ENCODE data around the gene NBPF4. TPM values are rescaled to one million over a fixed set of nuclear protein-coding genes. Genes with fewer than 3 reads are reported as not detected.
"Not testable (repeated sequence)": the region's sequence is repeated elsewhere in the genome, so short reads cannot be mapped to it uniquely, and the experiment has no call there.

The NBPF4 gene
- total RNA-seq, 1 donor = under 0.01 TPM

DNA sequence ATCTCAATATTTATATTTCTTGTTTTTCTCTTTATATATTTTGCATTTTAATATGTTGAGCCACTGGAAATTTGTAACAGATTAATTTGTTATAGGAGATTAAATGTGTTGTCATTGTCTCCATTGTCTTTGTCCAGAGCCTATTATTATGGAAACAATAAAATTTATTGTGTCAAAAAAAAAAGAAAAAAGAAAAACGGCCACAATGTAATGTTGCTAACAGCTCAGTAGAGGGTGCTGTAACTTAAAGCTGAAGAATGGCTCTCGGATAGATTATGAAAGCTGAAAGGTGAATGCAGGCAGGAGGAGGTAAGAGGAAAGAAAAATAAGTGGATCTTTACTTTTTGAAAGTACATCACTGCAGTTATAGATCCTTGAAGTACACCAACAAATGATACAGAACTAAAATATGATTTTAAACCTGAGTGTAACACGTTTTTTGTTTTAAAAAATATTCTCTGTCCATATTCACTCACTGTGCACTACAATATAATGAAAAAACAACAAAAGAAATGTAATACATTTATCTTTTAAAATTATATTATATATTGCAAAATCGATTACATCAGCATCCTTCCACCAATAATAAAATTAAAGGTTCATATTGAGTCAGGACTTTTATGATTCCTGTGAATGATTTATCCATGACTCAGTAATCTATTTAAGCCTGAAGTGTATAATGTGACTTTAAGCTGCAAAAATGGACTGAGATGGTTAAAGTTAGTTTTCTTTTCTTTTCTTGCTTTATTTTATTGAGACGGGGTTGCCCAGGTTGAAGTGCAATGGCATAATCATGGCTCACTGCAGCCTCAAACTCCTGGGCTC is 29.0 kb downstream of the NBPF4 start:
- peak; percentile 58 for TF ChIP-seq CTCF (IDR thresholded peaks at IDR 0.05; ENCODE audit: insufficient read depth, low read depth, low read length)
- H3K4me3 ChIP-seq (ENCODE audit: low read depth, low read length) = not testable (repeated sequence)
- DNase-seq (ENCODE audit: low read depth) = peak; percentile 11

GRCh38 chr1:108211014-108211413 is 32.9 kb downstream of the NBPF4 start:
- no peak overlapping the region for H3K4me3 ChIP-seq (ENCODE audit: low read depth, low read length)
- DNase-seq (ENCODE audit: low read depth) = no peak
- TF ChIP-seq CTCF (IDR thresholded peaks at IDR 0.05; ENCODE audit: insufficient read depth, low read depth, low read length) = no peak

- no peak overlapping the region for H3K4me3 ChIP-seq (ENCODE audit: low read depth, low read length)
- no peak for TF ChIP-seq CTCF (IDR thresholded peaks at IDR 0.05; ENCODE audit: insufficient read depth, low read depth, low read length)
- DNase-seq (ENCODE audit: low read depth) = no peak
Measured at GRCh38 chr1:108209456-108210108, 34.3 kb downstream of the NBPF4 start.

GRCh38 chr1:108208724-108209446 is 35.0 kb downstream of the NBPF4 start:
- no peak for DNase-seq (ENCODE audit: low read depth)
- TF ChIP-seq CTCF (IDR thresholded peaks at IDR 0.05; ENCODE audit: insufficient read depth, low read depth, low read length) = no peak
- no peak overlapping the region for H3K4me3 ChIP-seq (ENCODE audit: low read depth, low read length)

DNA sequence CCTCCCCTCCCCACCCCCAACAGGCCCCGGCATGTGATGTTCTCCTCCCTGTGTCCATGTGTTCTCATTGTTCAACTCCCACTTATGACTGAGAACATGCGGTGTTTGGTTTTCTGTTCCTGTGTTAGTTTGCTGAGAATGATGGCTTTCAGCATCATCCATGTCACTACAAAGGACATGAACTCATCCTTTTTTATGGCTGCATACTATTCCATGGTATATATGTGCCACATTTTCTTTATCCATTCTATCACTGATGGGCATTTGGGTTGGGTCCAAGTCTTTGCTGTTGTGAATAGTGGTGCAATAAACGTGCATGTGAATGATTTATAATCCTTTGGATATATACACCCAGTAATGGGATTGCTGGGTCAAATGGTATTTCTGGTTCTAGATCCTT is 40.3 kb downstream of the NBPF4 start:
- DNase-seq (ENCODE audit: low read depth); H3K4me3 ChIP-seq (ENCODE audit: low read depth, low read length): not testable (repeated sequence)

GRCh38 chr1:108201687-108202086 is 42.2 kb downstream of the NBPF4 start:
- no peak overlapping the region for H3K4me3 ChIP-seq (ENCODE audit: low read depth, low read length)
- TF ChIP-seq CTCF (IDR thresholded peaks at IDR 0.05; ENCODE audit: insufficient read depth, low read depth, low read length) = no peak
- DNase-seq (ENCODE audit: low read depth) = no peak

DNA sequence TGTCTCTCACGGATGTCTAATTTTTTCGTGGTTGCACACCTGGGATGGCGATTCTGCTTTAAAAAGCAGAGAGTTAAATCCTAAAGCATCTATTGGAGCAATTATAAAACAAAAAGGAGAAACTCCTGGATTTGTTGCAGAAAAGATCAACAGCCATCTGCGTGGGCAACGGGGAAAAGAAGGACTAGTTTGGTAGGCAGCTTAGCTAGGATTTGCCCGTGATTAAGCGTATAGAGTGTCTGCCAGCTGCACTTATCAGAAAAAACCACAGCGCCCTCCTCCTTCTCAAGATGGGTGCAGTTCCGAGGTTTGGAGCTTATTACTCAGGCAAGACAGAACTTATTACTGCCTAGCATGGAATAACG is 43.2 kb downstream of the NBPF4 start:
- peak; percentile 80 for DNase-seq (ENCODE audit: low read depth)
- peak; percentile 21 for TF ChIP-seq CTCF (IDR thresholded peaks at IDR 0.05; ENCODE audit: insufficient read depth, low read depth, low read length)
- peak overlapping the region; percentile 94 for H3K4me3 ChIP-seq (ENCODE audit: low read depth, low read length)
